ENCODE data around the gene FFAR4. TPM values are rescaled to one million over a fixed set of nuclear protein-coding genes. Genes with fewer than 3 reads are reported as not detected.

FFAR4 gene
- total RNA-seq, 1 donor from 2014 or later: not detected

DNA sequence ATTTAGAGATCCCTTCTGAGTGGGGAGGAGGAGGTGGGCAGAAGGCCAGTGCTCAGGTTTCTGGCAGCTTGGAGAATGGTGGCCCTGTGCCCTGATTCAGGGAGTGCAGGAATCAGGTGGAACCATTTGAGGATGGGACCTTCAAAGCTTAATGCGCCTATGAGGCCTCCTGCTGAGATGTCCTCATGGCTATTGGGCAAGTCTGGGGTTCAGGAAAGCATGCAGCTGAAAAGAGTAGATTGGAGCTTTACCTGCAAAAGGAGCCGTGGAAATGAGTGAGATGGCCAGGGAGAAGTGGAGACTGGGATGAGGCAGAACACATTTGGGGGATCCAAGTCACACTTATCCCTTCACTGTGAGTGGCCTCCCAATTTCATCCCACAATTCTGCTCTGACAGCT is 6.1 kb downstream of the FFAR4 start:
- DNase-seq (ENCODE audit: low read depth in 2 of 2): no peak

DNA sequence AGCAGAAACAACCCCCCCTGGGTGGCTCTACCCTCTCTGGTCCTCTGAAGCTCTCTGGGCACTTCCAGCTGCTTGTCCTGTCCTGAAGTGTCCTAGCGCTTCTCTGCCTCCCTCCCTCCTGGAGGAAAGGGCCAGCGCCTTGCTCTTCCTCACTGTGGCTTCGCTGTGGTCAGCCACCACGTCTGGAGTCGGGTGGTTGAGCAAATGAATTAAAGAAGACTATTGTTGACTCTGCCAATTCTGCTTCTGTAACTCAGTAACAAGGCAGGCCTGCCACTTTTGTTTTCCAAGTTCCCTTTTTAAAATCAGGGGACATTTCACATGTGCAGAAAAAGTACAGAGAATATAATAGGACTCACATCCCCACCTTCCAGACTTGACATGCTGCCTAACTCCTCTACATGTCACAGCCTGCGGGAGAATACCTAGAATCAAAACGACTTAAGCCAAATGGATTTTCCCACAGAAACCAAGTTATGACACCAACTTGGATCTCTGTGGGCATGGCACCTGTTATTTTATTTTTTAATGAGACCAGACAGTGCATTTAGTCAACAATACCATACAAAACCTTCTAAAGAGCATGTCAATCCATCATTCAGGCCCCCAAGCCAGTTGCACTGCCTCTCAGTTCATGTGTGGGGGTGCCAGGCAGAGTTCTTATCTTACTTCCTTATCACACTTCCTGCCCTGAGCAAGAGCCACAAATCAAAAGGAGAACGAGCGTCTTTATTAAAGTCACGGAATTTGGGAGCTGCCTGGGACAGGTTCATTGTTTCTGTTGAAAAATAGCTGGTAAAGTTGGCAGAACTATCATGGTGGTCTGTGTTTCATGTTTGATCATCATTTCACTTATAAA is 6.8 kb downstream of the FFAR4 start:
- no peak for DNase-seq (ENCODE audit: low read depth in 2 of 2)

DNA sequence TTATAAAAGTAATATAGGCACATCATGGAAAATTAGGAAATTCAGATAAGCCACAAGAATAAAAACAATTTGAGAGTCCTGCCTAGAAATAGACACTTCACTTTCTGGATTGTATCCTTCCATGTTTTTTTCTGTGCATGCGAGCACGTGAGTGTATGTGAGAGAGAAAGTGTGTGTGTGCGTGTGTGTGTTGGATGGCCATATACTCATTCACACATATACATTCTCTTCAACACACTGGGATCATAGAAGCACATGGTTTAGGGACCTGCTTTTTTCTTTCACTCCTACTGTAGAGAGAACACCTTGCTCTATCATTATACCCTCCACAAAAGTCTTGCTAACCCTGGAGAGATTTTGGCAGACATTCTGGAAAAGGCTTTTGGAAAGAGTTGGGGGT is 7.5 kb downstream of the FFAR4 start:
- no peak for DNase-seq (ENCODE audit: low read depth in 2 of 2)

DNA sequence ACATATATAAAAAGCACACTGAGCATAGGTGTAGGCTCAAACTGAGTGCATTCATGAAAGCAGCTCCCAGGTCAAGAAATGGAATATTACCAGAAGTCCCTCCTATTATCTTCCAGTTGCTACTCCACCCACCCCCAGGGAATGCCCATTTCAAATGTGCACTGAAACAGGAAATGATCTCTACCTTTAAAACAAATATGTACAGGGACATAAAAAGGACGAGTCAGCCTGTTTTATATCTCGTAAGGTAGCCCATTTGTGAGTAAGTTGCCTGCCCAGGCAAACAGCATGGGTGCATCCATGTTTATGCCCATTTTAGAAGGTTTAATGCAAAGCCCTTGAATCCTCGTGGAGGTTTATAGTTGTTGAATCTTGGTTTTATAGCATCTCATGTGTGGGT is 10.4 kb downstream of the FFAR4 start:
- DNase-seq (ENCODE audit: low read depth in 2 of 2): no peak

DNA sequence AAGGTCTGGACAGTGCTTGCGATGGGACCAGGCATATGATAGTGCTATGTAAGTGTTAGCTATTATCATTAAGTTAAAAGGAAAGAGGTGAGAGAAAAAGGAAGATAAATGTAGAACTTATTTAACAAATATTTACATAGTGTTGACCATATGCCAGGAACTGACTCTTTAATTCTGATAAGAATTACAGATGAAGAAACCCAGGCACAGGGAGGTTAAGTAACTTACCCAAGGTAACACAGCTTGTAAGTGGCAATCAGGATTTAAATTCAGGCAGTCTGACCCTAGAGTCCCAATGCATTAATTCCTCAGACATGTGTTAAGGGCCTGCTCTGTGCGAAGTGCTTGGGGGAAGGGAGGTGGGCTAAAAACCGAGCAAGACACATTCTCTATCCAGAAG is 11.1 kb downstream of the FFAR4 start:
- DNase-seq (ENCODE audit: low read depth in 2 of 2): no peak

DNA sequence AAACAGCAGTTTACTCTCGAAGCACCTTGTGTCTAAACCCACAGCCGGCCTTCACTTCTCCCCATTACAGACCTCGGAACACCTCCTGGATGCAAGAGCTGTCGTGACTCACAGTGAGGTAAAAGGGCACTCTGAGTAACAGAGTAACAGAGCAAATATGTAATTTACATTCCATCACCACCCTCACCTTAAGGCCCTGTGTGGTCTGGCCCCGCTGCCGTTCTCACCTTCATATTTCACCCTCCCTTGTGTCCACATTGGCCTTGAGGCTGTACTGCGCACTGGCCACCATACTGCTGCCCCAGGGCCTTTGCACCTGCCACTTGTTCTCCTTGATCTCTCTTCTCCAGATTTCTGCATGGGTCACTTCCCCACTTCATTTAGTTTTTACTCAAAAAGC is 12.6 kb downstream of the FFAR4 start:
- DNase-seq (ENCODE audit: low read depth in 2 of 2): no peak

DNA sequence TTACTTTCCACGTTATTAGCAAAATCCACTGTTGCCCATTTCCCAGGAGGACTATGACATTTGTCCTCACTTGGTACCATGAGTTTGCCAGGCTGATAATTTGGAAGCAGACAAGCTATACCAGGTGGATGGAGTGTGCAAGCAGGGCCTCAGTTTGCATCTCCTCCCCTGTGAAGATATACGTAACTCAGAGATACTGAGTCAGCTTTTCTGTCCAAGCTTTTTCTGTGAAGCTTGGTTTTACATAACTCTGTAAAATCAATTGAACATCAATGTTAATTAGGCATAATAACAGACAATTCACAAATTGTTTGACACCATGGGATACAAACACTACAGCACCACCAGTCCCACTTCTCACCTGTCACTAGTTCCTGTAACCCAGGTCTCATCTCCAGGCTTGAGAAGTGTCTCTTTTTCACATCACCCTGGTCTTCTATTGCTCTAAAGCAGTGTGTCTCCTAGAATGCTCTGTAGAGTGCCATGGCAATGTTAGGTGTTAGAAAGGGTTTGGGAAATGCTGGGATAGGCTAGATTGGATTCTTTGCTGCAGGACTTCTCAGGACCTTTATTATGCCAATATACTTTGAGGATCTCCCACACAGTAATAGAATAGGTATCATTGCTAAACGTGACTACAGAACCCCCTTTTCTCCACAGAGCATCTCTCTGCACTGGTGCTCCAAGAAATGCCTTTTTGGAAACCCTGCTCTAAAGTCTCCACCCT is 13.7 kb downstream of the FFAR4 start:
- no peak for DNase-seq (ENCODE audit: low read depth in 2 of 2)

DNA sequence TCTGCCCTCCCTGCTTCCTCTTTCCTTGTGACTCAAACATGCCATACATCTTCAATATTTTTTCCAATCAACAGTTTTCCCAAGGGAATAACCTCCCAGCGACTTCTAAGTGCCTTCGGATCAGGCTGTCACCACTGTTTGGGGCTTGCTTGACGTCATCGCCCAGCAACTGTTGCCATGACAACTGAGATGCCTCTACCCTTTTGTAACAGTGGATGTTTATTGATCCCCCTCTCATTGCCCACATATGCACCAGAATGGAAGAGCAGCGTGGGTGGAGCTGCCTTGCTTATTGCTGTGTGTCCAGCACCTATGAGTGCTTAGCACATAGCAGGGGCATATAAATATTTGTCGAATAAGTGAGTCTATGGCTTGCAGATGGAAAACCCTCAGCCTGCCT is 14.4 kb downstream of the FFAR4 start:
- DNase-seq (ENCODE audit: low read depth in 2 of 2): no peak

DNA sequence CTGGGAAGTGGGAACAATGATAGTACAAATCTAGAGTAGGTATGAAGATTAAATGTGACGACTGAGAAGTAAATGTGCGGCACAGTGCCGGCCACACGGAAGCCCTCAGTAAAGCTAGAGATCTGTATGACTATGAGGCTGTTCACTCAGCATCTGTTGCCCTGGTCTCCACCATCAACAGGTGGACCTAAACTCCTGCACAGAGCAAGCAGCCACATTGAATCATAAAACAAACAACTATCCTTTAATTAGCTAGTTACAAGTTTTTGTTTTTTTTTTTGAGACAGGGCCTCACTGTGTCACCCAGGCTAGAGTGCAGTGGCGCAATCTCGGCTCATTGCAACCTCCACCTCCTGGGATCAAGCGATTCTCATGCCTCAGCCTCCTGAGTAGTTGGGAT is 18.0 kb downstream of the FFAR4 start:
- no peak for DNase-seq (ENCODE audit: low read depth in 2 of 2)

DNA sequence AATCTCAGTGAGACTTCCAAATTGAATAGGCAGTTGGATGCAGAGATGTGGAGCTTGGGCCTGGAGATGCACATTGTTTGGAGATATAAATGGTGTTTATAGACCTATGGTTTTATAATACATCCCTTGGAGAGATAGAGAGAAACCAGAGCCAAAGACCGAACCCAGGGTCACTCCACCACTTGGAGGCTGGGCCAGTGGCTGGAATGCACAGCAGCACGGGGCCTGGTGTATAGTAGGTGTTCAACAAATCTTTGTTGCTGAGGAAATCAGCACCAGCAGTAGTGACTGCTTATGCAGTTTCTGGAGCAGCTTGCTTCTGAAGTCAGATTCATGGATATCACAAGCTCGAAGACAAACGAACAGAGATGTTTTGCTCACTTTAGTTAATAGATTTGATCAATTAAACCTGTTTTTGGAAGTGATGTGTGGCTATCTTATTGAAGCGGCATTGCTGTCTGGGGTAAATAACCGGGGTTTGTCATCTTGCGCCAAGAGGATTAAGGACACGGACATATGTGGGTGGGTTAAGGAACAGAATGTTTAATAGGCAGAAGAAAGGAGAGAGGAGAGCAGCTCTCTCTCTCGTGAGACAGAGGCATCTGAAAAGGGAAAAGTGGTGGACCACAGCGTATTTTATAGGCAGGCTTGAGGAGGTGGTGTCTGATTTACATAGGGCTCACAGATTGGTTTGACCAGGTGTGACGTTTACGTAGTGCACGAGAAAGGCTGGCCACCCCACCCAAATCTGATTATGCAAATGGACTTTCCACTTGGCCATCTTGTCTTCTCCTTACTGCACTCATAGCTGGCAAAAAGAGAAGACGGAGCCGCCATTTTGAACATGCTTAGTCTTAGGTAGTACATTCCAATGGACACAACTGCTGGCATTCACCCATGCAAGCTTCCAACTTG is 23.4 kb downstream of the FFAR4 start:
- DNase-seq (ENCODE audit: low read depth in 2 of 2): no peak

DNA sequence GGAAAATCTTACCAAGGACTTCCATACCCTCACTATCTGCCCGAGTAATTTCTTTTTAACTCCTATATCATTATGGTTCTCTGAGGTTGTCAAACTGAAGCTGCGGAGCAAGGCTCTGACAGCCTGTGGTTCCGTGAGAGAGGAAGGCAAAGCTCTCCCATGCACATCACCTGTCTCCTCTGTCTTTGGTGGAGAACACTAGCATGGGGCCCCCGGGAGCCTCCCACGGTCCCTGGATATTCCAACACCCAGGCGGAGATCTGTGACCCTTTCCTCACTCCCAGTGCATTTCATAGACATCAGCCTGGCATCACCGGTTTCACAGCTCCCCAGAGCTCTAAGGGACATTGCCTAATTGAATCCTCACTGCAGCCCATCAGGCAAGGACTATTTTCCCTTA is 24.2 kb downstream of the FFAR4 start:
- no peak for DNase-seq (ENCODE audit: low read depth in 2 of 2)

DNA sequence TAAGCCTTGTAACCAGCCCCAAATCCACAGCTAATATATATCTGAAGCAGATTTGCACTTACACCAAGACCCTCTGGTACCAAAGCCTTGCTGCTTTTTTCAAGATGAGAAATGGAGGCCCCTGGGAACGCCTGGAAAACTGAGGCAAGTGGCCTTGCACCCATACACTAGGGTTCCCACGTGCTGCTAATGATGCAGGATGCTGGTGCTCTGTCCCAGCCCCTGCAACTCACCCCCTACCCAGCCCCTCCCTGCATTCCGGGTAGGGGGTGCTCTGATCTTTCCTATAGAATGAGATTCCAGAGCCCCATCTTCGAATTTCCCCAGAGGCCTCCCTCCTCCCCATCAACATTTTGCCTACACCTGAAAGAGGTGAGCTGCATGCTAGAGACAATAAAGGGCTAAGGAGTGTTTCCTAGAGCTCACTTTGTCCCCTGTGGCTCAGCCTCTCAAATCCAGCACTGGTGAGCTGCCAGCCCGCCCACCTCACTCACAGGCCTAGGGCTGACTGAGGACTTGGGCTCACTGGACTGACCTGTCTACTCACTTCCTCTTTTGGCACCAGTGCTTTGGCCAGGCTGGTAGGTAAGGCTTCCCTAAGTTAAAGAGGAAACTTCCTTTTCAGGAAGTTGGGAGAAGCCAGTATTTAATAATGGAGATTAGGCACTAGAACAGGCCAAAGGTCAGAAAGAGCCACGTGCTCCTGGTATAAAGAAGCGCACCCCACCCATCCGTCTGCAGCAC is 24.8 kb downstream of the FFAR4 start:
- DNase-seq (ENCODE audit: low read depth in 2 of 2): no peak

DNA sequence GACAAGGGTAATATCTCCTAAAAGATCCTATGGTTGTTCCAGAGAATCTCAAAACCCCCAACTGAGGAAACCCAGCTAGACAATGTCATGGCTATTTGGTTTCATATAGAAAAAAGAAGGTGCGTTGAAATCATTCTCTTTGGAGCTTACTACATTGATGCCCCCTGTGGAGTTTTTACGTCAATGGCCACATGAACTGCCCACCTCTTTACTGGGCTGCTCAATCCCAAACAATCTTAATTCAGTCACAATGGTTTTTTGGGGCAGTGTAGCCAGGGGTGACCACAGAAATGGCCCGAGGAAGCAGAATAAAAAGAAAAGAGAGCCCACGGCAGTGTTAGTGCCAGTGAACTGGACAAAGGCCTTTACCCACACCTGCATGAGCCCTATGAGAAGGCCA is 26.8 kb downstream of the FFAR4 start:
- no peak for DNase-seq (ENCODE audit: low read depth in 2 of 2)

DNA sequence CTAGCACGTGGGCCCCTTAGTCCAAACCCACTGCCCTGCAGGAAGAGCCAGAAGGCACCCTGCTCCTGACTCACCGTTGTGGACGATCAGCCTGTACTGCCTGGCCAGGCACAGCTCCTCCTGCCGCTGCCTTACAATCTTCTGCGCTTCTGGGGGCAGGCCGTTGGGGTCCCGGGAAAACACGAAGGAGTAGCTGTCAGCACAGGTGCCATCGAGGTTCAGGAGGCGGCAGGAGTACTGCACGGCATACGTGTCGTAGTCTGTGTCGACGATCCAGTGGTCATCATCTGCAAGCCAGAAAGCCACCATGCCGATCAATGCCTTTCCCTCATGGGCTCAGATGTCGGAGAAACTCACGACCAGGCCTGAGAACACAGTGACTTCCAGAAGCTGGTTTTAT is 27.3 kb downstream of the FFAR4 start:
- DNase-seq (ENCODE audit: low read depth in 2 of 2): no peak

DNA sequence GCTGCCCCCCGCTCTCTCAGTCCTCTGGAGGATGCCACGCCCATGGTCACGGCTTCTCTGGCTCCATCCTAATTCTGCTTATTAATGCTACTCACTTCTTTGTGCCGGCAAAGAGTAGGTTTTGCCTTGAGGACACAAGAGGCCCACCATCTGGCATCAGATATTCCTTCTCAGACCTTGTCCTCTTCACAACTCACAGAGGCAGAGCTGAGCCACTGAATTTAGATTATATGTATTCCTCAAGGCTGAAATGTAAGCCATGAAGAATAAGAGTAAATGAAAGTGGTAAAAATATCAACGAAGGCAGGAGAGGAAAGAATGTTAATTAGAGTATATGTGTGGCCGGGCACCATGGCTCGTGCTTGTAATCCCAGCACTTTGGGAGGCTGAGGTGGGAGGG is 28.1 kb downstream of the FFAR4 start:
- DNase-seq (ENCODE audit: low read depth in 2 of 2): no peak

DNA sequence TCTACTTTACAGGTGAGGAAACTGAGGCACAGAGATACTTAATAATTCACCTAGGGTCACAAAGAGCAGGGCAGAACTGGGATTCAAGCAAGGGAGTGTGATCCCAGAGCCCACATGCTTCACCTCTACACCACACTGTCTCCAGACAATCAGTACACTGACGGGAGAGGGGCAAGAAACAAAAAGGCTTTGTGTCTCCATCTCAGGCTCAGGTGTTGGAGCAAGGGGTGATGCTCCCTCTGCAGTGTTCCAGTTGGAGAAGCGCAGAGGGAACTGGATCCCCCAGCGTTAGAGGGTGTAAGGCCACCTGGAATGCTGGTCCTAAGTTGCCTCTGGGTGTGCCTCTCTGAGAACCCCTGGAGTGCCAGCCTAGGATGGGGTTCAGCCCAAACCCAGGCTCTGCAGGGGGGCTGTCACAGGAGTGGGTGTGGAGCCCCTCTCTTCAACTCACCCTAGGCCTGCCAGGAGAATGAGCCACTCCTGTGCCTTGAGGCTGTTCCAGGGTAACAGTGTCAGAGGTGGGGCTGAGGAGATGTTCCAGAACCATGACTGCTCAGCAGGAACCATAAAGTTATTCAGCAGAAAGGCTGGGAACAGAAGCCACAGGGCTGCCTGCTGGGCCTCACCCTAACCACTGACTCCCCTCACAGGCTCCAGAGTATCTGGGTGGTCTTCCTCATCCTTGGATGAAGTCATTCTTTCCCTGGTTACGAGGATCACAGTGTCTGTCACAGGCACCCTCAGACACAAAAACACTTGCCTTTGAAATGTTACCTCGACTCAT is 29.1 kb downstream of the FFAR4 start:
- no peak for DNase-seq (ENCODE audit: low read depth in 2 of 2)

DNA sequence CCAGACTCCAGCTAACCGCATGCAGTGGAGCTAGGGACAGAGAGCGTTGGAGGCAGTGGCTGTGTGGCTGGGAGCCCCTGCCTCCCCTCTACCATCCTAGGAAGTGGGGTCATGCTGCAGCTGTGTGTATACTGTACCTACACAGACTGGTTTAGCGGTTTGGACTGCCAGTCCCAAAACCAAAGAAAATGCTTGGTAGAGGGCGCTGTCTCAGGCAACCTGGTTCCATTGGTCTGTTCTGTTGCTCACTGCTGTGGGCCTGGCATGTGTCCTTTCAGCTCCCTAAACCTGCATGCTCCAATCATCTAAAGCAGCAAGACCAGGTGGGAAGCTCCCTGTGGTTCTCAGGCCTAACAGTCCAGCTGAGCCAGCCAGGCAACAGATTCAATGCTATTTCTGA is 30.1 kb downstream of the FFAR4 start:
- no peak for DNase-seq (ENCODE audit: low read depth in 2 of 2)

DNA sequence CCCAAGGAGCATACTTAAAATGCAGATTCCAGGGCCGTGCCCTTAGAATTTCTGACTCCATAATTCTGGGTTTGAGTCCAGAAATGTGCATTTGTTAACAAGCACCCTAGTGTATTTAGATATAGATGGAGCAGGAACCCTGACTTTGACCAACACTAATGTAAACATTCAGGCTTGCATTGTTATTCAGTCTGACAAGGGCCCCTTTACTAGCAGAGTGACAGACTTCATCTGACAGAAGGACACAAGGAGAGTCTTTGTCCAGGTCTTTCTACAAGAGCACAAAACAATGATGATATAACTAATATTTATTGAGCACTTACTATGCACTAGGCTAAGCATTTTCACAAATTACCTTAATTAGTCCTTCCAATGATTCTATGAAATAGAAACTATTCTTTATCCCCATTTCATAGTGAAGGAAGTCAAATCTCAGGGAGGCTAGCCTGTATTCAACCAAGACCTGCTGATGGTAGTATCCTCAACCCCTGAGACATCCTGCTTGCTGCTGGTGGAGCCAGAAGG is 30.7 kb downstream of the FFAR4 start:
- no peak for DNase-seq (ENCODE audit: low read depth in 2 of 2)

DNA sequence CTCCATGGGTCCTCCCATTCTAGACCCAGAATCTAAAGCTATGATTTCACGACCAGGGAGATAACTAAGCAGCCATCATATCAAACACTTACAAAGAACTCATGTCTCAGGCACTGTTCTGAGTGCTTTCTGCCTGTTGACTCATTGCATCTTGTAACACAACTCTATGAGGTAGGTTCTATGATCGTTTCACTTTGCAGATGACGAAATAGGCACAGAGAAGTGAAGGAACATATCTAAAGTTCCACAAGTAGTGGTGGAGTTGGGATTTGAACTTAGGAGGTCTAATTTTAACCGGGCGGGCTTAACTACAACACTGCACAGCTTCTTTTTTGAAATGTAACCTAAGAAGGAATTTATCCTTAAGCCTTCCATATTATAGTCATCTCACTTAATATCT is 31.7 kb downstream of the FFAR4 start:
- no peak for DNase-seq (ENCODE audit: low read depth in 2 of 2)

DNA sequence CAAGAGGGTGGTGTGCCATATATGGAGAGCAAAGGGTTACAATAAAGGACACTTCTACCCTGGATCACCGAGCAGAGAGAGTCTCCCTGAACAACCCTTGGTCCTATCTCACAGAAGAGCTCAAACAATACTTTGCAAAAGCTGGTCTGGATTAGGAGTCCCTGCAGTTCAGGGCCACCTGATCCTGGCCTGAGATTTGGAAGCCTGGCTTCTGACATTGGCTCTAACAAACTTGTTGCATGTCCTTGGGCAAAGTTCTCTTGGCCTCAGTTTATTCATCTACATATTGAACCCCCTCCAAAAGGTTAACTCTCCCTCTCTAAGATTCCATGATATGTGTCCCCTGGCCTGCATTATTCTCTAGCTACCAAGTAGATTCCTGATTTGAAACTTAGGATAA is 32.9 kb downstream of the FFAR4 start:
- no peak for DNase-seq (ENCODE audit: low read depth in 2 of 2)

All from lung microvascular endothelial cell (primary cell).